Testis (tissue), 3 donors: ENCODE results near the gene ARL2BP. TPM values are rescaled to one million over a fixed set of nuclear protein-coding genes. Genes with fewer than 3 reads are reported as not detected.

Experiments used
- DNase-seq: peaks from one replicate; pipeline ENCODE4 v3.0.0-alpha.2; 2019
- H3K27ac ChIP-seq, 2 donors: fragments of 200-600 bp; sonication (generic); one replicate each; pipeline ENCODE4 v1.5.1; 2019
- H3K27me3 ChIP-seq: fragments of 200-600 bp; sonication (generic); one replicate; pipeline ENCODE4 v1.5.1; 2019
- H3K36me3 ChIP-seq: fragments of 200-600 bp; sonication (generic); one replicate; pipeline ENCODE4 v1.5.1; 2017; ENCODE audit warnings: low read depth; ENCODE audit errors: missing control alignments
- H3K4me1 ChIP-seq: fragments of 200-600 bp; sonication (generic); one replicate; pipeline ENCODE4 v1.5.1; 2019
- H3K4me3 ChIP-seq, 2 donors: fragments of 200-600 bp; sonication (generic); one replicate each; pipeline ENCODE4 v1.5.1; 2017 to 2019
- H3K9me3 ChIP-seq: fragments of 200-600 bp; sonication (generic); one replicate; pipeline ENCODE4 v1.5.1; 2017
- POLR2A ChIP-seq: fragments of 450-650 bp; IDR thresholded peaks from one replicate; pipeline ENCODE4 v1.6.1; 2017; ENCODE audit warnings: antibody characterized with exemption, mild to moderate bottlenecking, moderate library complexity
- WGBS, 2 donors: methylation state at CpG; one replicate each; pipeline ENCODE4 v1.1.5; 2018; 5-methylcytosine and 5-hydroxymethylcytosine counted together
- intact Hi-C: fragments of 100-400 bp; cut with DNase I; formaldehyde crosslinking; loops from one replicate; pipeline ENCODE4 v1.15.1; 2023; ENCODE audit warnings: low total_unique reads
- polyA plus RNA-seq: library from polyadenylated mRNA; stranded (reverse); fragments of 350-450 nt; fragmentation: Illumina TruSeq; extraction: RNeasy Lipid Tissue Mini Kit (QIAGEN cat#74804); gene quantifications from one replicate; pipeline ENCODE4 v1.2.3, GENCODE V29; 2014; ENCODE audit warnings: low read depth, low replicate concordance; ENCODE audit not compliant: insufficient read depth
- total RNA-seq, 2 donors: library from RNA; depleted of rRNA; stranded (reverse); fragments of >200 nt; gene quantifications; one replicate each; pipeline ENCODE4 v1.2.3, GENCODE V29; 2016
- TF ChIP-seq, protein P1 (sequence below), 3 experiments: fragments of 450-650 bp in 2 of 3; fragments of 200-600 bp in 1 of 3; sonication (generic) in 1 of 3; IDR thresholded peaks; one replicate each; pipeline ENCODE4 v1.5.1; 2016 to 2019; ENCODE audit warnings: antibody characterized with exemption in 3 of 3, mild to moderate bottlenecking in 2 of 3, moderate library complexity in 1 of 3

Gene ARL2BP
- total and polyA plus RNA-seq, 3 donors from 2014 or later = 88.8 to 128 (median 92.4) TPM

DNA sequence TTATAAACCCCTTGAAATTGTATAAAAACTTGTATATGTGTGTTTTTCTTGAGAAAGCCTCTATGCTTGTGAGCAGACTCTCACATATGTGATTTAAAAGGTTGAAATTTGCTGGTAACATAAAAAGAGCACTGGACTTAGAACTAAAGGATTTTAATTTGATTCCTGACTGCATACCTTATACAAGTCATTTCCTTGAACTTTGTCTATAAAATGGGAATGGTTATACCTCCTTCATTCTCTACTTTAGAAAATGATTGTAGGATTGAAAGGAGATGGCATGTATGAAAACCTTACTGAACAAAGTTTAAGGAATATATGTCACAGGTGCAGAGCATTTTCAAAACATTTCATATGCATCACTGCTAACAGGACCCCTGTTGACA, 10.4 kb upstream of the ARL2BP start:
- Histone ChIP-seq H3K9me3 (no peaks in the 10 kb centered on the region), H3K36me3 (peaks cover 4% of the 10 kb centered on the region), H3K4me3 (no peak overlapping the region), H3K27ac (no peak overlapping the region), H3K4me1 (no peaks in the 10 kb centered on the region), H3K27me3 (no peaks in the 10 kb centered on the region)
- DNase-seq = no peak
- intact Hi-C loops = no loop called here
- TF ChIP-seq POLR2A = no peak
- TF ChIP-seq, protein P1, sequence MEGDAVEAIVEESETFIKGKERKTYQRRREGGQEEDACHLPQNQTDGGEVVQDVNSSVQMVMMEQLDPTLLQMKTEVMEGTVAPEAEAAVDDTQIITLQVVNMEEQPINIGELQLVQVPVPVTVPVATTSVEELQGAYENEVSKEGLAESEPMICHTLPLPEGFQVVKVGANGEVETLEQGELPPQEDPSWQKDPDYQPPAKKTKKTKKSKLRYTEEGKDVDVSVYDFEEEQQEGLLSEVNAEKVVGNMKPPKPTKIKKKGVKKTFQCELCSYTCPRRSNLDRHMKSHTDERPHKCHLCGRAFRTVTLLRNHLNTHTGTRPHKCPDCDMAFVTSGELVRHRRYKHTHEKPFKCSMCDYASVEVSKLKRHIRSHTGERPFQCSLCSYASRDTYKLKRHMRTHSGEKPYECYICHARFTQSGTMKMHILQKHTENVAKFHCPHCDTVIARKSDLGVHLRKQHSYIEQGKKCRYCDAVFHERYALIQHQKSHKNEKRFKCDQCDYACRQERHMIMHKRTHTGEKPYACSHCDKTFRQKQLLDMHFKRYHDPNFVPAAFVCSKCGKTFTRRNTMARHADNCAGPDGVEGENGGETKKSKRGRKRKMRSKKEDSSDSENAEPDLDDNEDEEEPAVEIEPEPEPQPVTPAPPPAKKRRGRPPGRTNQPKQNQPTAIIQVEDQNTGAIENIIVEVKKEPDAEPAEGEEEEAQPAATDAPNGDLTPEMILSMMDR (IDR thresholded peaks at IDR 0.05) = no peak

DNA sequence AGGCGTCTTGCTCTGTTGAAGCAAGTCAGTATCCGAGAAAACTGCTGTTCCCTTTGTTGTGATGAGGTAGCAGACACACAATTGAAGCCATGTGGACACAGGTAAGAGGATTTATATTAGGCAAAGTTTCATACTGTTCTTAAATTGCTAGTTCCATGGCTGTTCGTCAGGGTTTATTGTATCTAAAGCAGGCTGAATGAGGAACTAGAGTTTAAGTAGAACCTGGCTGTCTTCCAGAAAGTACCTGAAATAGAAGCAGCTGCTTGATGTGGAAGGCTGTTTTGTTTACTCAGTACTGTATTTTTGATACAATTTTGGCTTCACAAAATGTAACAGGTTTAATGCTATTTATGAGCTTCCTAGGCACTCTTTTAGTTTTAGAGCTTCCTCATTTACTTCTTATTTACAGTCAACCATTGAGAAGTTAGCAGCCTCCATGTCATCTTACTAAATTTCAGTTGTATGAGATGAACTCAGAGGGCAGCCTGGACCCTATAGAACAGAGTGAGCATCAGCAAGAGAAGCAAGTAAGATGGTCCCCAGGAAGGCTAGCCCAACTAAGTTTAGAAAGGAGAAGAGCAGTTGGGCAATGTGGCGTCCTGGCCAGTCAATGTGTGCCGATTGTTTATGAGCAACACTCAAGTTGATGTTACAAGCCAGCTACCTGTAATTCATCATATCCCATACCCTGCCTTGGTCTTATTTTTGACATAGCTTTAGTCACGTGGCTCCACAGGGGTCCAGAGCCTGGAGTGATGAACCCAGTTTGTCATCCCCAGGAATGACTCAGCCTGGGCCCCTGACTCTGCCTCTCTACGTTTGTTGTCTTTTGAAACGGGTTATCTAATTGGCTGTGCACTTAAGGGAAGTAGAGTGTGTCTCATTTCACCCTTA, 9.7 kb upstream of the ARL2BP start:
- intact Hi-C loops = no loop called here
- Histone ChIP-seq H3K4me1 (no peaks in the 10 kb centered on the region), H3K36me3 (peaks cover 4% of the 10 kb centered on the region), H3K27me3 (no peaks in the 10 kb centered on the region), H3K9me3 (no peaks in the 10 kb centered on the region), H3K27ac (no peak overlapping the region), H3K4me3 (no peak overlapping the region)
- WGBS, 2 donors = 85 to 88% methylated on average over 8 of the region's 8 CpGs
- TF ChIP-seq, protein P1 (IDR thresholded peaks at IDR 0.05) = no peak
- no peak for TF ChIP-seq POLR2A
- no peak for DNase-seq

DNA sequence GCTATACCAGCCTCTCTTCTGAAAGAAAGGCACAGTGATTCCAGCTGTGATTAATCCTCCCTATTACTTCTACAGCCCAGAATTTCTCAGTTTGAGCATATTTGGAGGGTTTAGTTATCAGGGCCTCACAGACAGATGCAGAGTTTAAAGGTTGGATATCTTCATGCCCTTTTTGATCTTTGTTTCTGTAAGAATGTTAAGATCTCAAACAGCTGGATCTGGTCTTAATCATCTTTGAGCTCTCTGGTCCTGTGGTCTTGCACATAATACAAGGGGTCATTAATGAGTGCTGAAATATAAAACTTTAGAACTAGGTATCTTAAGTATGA, 9.1 kb upstream of the ARL2BP start:
- Histone ChIP-seq H3K4me1 (no peaks in the 10 kb centered on the region), H3K27ac (no peak overlapping the region), H3K4me3 (no peak overlapping the region), H3K9me3 (no peaks in the 10 kb centered on the region), H3K27me3 (no peaks in the 10 kb centered on the region), H3K36me3 (peaks cover 4% of the 10 kb centered on the region)
- intact Hi-C loops = no loop called here
- TF ChIP-seq, protein P1 (IDR thresholded peaks at IDR 0.05) = no peak
- no peak for TF ChIP-seq POLR2A
- DNase-seq = no peak

DNA sequence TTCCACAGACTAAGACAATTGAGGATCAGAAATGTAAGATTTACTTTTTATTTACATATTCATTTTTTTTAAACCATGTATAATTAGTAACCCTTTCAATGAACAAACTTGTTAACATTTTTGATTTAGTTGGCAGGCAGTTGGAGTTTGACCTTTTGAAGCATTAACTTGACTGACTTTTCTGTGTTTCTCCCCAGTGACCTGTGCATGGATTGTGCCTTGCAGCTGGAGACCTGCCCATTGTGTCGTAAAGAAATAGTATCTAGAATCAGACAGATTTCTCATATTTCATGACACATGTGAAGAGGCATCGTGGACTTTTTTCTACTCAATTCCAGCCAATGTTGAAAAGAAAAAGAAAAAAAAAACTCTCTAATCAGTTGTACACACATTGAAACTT, 6.4 kb upstream of the ARL2BP start:
- WGBS, 2 donors = 72 to 84% methylated on average over 2 of the region's 2 CpGs
- H3K4me3 ChIP-seq = no peak overlapping the region
- intact Hi-C loops = no loop called here
- no peak overlapping the region for H3K27ac ChIP-seq
- no peaks in the 10 kb centered on the region for H3K4me1 ChIP-seq
- no peak for DNase-seq
- H3K36me3 ChIP-seq = peaks cover 4% of the 10 kb centered on the region
- H3K27me3 ChIP-seq = no peaks in the 10 kb centered on the region
- no peaks in the 10 kb centered on the region for H3K9me3 ChIP-seq
- TF ChIP-seq, protein P1 (IDR thresholded peaks at IDR 0.05) = no peak
- no peak for TF ChIP-seq POLR2A

DNA sequence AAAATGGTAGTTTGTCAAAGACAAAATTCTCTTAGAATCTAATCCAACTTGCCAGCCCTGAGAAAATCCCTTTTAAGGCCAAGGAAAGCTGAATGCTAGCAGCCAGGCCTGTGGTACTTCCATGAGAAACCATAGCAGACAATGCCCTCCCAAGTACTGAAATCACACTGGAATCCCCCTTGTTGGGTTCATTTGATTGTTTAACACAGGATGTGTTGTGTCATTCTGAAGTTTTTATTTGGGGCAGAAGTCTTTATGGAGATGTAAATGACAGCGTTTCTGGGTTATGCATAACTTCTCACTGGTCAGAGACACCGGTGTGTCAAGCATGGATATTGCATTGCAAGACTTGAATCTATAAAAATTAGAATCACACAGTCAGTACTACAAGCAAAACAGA, 6.0 kb upstream of the ARL2BP start:
- Histone ChIP-seq H3K4me1 (no peaks in the 10 kb centered on the region), H3K36me3 (peaks cover 4% of the 10 kb centered on the region), H3K27me3 (no peaks in the 10 kb centered on the region), H3K27ac (no peak overlapping the region), H3K9me3 (no peaks in the 10 kb centered on the region), H3K4me3 (no peak overlapping the region)
- no peak for TF ChIP-seq POLR2A
- TF ChIP-seq, protein P1 (IDR thresholded peaks at IDR 0.05) = no peak
- WGBS, 2 donors = 79 to 88% methylated on average over 2 of the region's 2 CpGs
- DNase-seq = no peak
- intact Hi-C loops = no loop called here
